ENCODE results near the gene OR7A17.

GRCh38 chr19:14886032-14886431 is at the start of gene OR7A17:
- no peak for TF ChIP-seq CTCF (IDR thresholded peaks at IDR 0.05)
- TF ChIP-seq POLR2AphosphoS5 (IDR thresholded peaks at IDR 0.05): no peak
- no peak for TF ChIP-seq POLR2A (IDR thresholded peaks at IDR 0.05)
